Activated T-helper 1 cell treated with anti-CD3 and anti-CD28 coated beads, Interleukin-2, amount 50 U/mL, for 16 hours (primary cell): ENCODE data around the gene CBX2.

Experiments
- DNase-seq, 2 donors: peaks; one replicate each; pipeline ENCODE4 v3.0.0-alpha.2; 2020; ENCODE audit warnings: low read depth in 1 of 2, low spot score in 1 of 2

Gene CBX2

DNA sequence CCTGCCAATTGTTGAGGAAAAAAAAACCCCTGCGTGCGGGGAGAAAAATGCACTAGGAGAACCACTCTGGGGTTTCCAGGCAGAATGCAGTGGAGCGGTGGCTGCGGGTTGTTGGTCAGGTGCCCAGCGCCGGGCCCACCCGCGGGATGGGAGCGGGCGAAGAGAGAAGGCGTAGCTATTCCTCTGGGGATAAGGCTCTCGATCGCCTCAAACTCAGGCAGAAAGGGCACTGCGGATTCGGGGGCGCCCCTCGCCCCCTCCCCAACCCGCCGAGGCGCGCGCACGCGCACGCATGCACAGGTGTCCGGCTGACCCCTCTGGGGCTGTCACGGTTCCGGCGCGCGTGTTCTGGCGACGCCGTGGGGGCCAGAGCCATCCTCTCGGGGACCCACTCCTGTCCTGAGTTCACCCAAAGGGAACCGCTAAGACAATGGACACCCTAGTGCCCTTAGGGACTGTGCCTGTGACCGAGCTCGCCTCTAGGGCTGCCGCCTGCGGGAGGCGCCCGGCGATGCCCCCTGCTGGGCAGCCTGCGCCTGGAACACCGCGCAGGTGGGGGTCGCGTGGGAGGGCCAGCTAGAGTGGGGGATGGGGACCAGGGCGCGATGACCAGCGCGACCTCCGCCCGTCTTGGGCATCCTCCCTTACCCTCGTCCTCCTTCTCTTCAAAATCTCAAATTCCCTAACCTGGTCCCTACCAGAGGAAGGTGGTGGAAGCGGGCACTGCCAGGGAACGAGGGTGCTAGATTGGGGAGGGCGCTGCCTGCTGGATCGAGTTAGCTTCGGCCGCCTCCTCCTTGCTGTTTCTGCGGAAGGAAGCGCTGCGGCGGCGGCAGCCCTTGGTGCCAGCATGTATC lies 33.3 kb downstream of the CBX2 start:
- DNase-seq = no peak

DNA sequence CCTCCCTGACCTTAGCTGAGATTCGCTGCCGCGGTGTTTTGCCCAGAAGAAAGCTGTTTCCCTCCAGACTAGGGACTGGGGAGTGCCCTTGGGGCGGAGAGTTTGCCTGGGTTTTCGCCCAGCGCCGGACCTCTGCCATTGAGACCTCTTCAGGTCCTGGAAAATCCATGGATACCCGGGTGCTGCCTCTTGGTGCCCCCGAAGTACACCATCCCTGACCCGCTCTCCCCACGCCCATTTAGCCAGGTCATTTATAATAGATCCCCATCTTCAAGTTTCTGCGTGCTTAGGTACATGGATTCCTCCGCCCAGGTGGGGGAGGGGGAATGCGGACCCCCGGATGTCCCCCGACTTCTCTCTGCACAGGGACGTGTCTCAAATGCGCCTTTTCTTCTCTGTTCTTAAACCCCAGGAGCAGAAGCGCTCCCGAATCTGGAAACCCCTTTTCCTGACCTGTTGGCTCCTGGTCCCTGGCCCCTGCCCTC lies 34.0 kb downstream of the CBX2 start:
- no peak for DNase-seq

DNA sequence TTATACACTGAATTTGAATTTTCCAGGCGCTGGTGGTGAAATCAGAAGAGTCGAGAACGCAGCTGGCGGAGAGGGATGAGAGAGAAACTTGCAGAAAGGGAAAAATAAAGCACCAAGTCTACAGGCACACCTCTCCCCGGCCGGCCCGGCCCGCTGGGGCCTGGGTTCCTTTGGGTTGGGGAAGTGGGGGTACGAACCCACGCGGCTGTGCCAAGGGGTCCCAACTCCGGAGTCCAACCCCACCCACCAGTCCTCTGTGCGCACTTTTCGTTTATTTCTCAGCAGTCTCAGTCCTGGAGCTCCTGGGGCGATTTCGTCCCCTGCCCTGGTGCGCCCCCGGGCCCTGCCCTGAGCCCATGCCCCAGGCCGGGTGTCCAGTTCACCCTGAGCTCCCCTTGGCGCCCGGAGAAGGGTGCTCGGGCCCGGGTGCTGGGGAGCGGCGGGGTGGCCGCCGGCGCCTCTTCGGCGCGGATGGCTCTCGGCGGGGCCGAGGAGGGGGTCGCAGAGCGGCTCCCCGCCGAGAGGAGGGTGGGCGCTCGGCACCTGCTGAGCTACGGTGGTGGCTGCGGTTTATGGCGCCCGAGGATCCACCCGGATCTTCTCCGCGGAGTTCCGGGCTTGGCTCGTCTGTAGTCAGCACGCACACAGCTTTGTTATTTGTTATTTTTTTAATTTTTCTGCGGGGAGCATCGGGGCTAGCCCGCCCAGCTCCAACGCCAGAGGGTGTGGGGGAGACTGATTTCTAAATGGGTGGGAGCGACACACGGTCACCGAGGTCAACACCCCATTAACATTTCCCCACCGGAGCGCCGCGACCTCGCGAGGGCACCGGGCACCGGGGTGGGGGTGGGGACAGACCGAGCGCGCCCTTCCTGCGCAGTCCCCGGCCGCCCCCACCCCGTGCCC lies 34.7 kb downstream of the CBX2 start:
- no peak for DNase-seq

- no peak for DNase-seq
Observed at GRCh38 chr17:79813297-79814126, 35.6 kb downstream of the CBX2 start.

GRCh38 chr17:79814127-79814973 lies 36.4 kb downstream of the CBX2 start:
- DNase-seq = no peak

GRCh38 chr17:79814974-79815835 lies 37.3 kb downstream of the CBX2 start:
- no peak for DNase-seq

- DNase-seq = no peak
Observed at GRCh38 chr17:79815836-79816461, 38.0 kb downstream of the CBX2 start.

GRCh38 chr17:79818026-79818758 lies 40.2 kb downstream of the CBX2 start:
- no peak for DNase-seq

DNA sequence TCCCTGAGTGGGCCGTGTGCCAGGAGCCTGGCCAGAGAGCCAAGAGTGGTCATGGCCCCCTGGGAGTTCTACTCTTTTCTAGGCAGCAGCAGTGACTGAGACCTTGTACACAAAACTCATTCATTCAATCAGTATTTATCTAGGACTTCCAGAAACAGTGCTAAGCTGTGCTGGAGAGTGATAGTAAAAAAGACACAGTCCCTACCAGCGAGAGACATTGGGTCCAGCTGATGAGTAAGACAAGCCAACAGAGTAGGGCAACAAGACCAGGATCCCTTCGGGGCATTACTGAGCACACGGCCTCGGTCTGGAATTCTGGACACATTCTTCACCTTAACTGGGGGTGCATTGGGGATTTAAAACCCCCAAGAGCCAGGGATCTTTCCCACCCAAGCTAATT lies 41.1 kb downstream of the CBX2 start:
- DNase-seq = no peak

DNA sequence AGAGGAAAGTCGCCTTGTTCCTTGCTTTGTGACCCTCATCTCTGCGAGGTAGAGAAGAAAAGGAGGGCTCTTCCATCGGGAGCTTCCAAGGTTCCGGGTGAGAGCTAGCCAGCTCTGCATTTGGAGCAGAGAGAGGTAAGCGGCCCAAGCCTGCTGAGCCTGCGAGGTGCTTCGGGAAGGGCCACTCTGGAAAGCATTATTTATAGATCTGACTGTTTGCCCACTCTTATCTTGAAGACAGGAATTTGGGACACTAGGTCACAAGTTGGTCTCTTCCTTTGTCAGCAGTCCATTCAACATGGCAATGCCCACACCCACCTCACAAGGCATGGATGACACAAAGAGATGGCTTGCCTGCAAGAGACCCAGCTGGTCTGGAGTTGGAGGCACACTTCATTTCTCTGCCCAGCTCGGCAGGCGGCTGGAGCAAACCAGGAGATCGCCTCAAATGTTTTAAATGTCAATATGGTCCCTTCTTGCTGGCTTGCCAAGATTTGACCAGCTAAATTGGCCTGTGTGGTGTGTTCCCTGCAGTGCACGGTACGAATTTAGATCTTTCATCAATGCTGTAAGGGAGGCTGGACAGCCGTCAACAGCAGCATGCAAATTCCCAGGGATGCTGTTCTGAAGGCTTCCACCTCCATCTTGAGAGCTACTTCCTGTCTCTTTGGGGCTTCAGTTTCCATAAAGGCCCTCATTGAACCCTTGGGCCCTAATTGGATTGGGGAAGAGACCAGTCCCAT lies 41.8 kb downstream of the CBX2 start:
- no peak for DNase-seq

DNA sequence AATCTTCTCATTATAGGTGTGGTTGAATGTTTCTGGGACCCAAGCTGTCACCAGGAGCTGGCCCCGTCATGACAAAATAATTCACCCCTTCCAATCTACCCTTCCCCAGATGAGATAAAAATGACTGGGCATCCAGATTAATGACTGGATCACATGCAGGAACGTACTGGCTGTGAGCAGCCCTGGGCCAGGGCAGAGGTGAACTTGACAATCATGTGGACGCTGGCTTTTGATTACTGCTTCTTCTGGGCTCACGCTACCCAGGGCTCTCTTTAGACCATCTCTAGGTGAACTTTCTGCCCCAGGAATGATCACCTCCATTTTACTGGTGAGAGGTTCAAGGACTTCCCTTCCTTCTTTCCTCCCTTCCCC lies 43.0 kb downstream of the CBX2 start:
- DNase-seq = no peak

- DNase-seq = no peak
Observed at GRCh38 chr17:79821331-79822095, 43.6 kb downstream of the CBX2 start.

DNA sequence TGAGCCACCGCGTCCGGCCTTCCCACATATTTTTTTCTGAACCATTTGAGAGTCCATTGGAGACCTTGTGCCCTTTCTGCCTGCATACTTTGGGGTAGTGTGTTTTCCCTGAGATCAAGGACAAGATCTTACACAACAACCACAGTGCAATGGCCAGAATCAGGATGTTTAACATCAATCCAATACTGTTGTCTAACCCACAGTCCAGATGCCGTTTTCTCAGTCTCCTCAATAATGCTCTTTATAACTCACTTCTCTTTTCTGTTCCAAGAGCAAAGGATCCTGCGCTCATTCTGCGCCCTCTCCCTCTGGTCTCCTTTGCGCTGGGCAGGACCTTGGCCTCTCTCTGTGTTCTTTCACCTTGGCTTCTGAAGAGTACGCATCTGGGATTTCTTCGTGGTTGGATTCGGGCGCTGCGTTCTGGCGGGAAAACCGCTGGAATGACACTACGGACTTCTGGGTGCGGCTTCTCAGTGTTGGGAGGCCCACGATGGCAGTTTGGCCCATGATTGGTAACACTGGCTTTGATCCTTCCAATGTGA lies 44.7 kb downstream of the CBX2 start:
- no peak for DNase-seq

- no peak for DNase-seq
Observed at GRCh38 chr17:79824234-79824633, 46.3 kb downstream of the CBX2 start.

GRCh38 chr17:79824893-79825579 lies 47.1 kb downstream of the CBX2 start:
- no peak for DNase-seq

- DNase-seq = no peak
Observed at GRCh38 chr17:79825580-79825921, 47.6 kb downstream of the CBX2 start.
